ENCODE results near the gene ZFYVE28.

The ZFYVE28 gene

GRCh38 chr4:2457481-2458295 lies 39.2 kb upstream of the ZFYVE28 start:
- no peak overlapping the region for H3K27ac ChIP-seq (ENCODE audit: low read depth, low read length)
- H3K9ac ChIP-seq (ENCODE audit: low read depth, low read length), result no peak overlapping the region
- H3K36me3 ChIP-seq (ENCODE audit: control insufficient read depth, insufficient read depth, low read length), result no peaks in the 10 kb centered on the region
- H3K27me3 ChIP-seq (ENCODE audit: control insufficient read depth, insufficient read depth, low read length), result peaks cover 14% of the 10 kb centered on the region
- no peaks in the 10 kb centered on the region for H3K9me3 ChIP-seq (ENCODE audit: control insufficient read depth, insufficient read depth, low read length)
- no peak overlapping the region for H3K4me3 ChIP-seq (ENCODE audit: low read depth, low read length)
- peaks cover 10% of the 10 kb centered on the region; the same call in 1 of the 2 replicates for H3K4me1 ChIP-seq (ENCODE audit: control insufficient read depth, insufficient read depth, low read length)

- no peaks in the 10 kb centered on the region for H3K36me3 ChIP-seq (ENCODE audit: control insufficient read depth, insufficient read depth, low read length)
- no peaks in the 10 kb centered on the region for H3K4me1 ChIP-seq (ENCODE audit: control insufficient read depth, insufficient read depth, low read length)
- H3K9ac ChIP-seq (ENCODE audit: low read depth, low read length), result no peak overlapping the region
- no peaks in the 10 kb centered on the region for H3K9me3 ChIP-seq (ENCODE audit: control insufficient read depth, insufficient read depth, low read length)
- H3K27me3 ChIP-seq (ENCODE audit: control insufficient read depth, insufficient read depth, low read length), result no peaks in the 10 kb centered on the region
- H3K4me3 ChIP-seq (ENCODE audit: low read depth, low read length), result no peak overlapping the region
- H3K27ac ChIP-seq (ENCODE audit: low read depth, low read length), result no peak overlapping the region
Measured at GRCh38 chr4:2451821-2452785, 33.7 kb upstream of the ZFYVE28 start.

- H3K9ac ChIP-seq (ENCODE audit: low read depth, low read length), result no peak overlapping the region
- H3K9me3 ChIP-seq (ENCODE audit: control insufficient read depth, insufficient read depth, low read length), result no peaks in the 10 kb centered on the region
- no peaks in the 10 kb centered on the region for H3K4me1 ChIP-seq (ENCODE audit: control insufficient read depth, insufficient read depth, low read length)
- no peak overlapping the region for H3K4me3 ChIP-seq (ENCODE audit: low read depth, low read length)
- no peak overlapping the region for H3K27ac ChIP-seq (ENCODE audit: low read depth, low read length)
- no peaks in the 10 kb centered on the region for H3K36me3 ChIP-seq (ENCODE audit: control insufficient read depth, insufficient read depth, low read length)
- no peaks in the 10 kb centered on the region for H3K27me3 ChIP-seq (ENCODE audit: control insufficient read depth, insufficient read depth, low read length)
Measured at GRCh38 chr4:2451036-2451520, 32.6 kb upstream of the ZFYVE28 start.

GRCh38 chr4:2450394-2451035 lies 32.1 kb upstream of the ZFYVE28 start:
- Histone ChIP-seq H3K9ac (ENCODE audit: low read depth, low read length) (no peak overlapping the region), H3K36me3 (ENCODE audit: control insufficient read depth, insufficient read depth, low read length) (no peaks in the 10 kb centered on the region), H3K4me3 (ENCODE audit: low read depth, low read length) (no peak overlapping the region), H3K27ac (ENCODE audit: low read depth, low read length) (no peak overlapping the region), H3K9me3 (ENCODE audit: control insufficient read depth, insufficient read depth, low read length) (no peaks in the 10 kb centered on the region), H3K4me1 (ENCODE audit: control insufficient read depth, insufficient read depth, low read length) (no peaks in the 10 kb centered on the region), H3K27me3 (ENCODE audit: control insufficient read depth, insufficient read depth, low read length) (no peaks in the 10 kb centered on the region)

GRCh38 chr4:2449511-2450392 lies 31.3 kb upstream of the ZFYVE28 start:
- Histone ChIP-seq H3K9ac (ENCODE audit: low read depth, low read length) (no peak overlapping the region), H3K9me3 (ENCODE audit: control insufficient read depth, insufficient read depth, low read length) (no peaks in the 10 kb centered on the region), H3K4me1 (ENCODE audit: control insufficient read depth, insufficient read depth, low read length) (no peaks in the 10 kb centered on the region), H3K27ac (ENCODE audit: low read depth, low read length) (no peak overlapping the region), H3K27me3 (ENCODE audit: control insufficient read depth, insufficient read depth, low read length) (no peaks in the 10 kb centered on the region), H3K4me3 (ENCODE audit: low read depth, low read length) (no peak overlapping the region), H3K36me3 (ENCODE audit: control insufficient read depth, insufficient read depth, low read length) (no peaks in the 10 kb centered on the region)

- H3K27ac ChIP-seq (ENCODE audit: low read depth, low read length), result no peak overlapping the region
- H3K36me3 ChIP-seq (ENCODE audit: control insufficient read depth, insufficient read depth, low read length), result no peaks in the 10 kb centered on the region
- H3K4me3 ChIP-seq (ENCODE audit: low read depth, low read length), result no peak overlapping the region
- H3K27me3 ChIP-seq (ENCODE audit: control insufficient read depth, insufficient read depth, low read length), result no peaks in the 10 kb centered on the region
- H3K9ac ChIP-seq (ENCODE audit: low read depth, low read length), result no peak overlapping the region
- H3K4me1 ChIP-seq (ENCODE audit: control insufficient read depth, insufficient read depth, low read length), result no peaks in the 10 kb centered on the region
- H3K9me3 ChIP-seq (ENCODE audit: control insufficient read depth, insufficient read depth, low read length), result no peaks in the 10 kb centered on the region
Measured at GRCh38 chr4:2449051-2449450, 30.6 kb upstream of the ZFYVE28 start.

- Histone ChIP-seq H3K36me3 (ENCODE audit: control insufficient read depth, insufficient read depth, low read length) (no peaks in the 10 kb centered on the region), H3K4me1 (ENCODE audit: control insufficient read depth, insufficient read depth, low read length) (no peaks in the 10 kb centered on the region), H3K27ac (ENCODE audit: low read depth, low read length) (no peak overlapping the region), H3K27me3 (ENCODE audit: control insufficient read depth, insufficient read depth, low read length) (no peaks in the 10 kb centered on the region), H3K9ac (ENCODE audit: low read depth, low read length) (no peak overlapping the region), H3K4me3 (ENCODE audit: low read depth, low read length) (no peak overlapping the region), H3K9me3 (ENCODE audit: control insufficient read depth, insufficient read depth, low read length) (no peaks in the 10 kb centered on the region)
Measured at GRCh38 chr4:2448589-2448988, 30.1 kb upstream of the ZFYVE28 start.

GRCh38 chr4:2446656-2447564 lies 28.5 kb upstream of the ZFYVE28 start:
- Histone ChIP-seq H3K36me3 (ENCODE audit: control insufficient read depth, insufficient read depth, low read length) (no peaks in the 10 kb centered on the region), H3K4me1 (ENCODE audit: control insufficient read depth, insufficient read depth, low read length) (no peaks in the 10 kb centered on the region), H3K9me3 (ENCODE audit: control insufficient read depth, insufficient read depth, low read length) (no peaks in the 10 kb centered on the region), H3K4me3 (ENCODE audit: low read depth, low read length) (no peak overlapping the region), H3K27me3 (ENCODE audit: control insufficient read depth, insufficient read depth, low read length) (no peaks in the 10 kb centered on the region), H3K9ac (ENCODE audit: low read depth, low read length) (no peak overlapping the region), H3K27ac (ENCODE audit: low read depth, low read length) (no peak overlapping the region)

- Histone ChIP-seq H3K4me1 (ENCODE audit: control insufficient read depth, insufficient read depth, low read length) (no peaks in the 10 kb centered on the region), H3K36me3 (ENCODE audit: control insufficient read depth, insufficient read depth, low read length) (no peaks in the 10 kb centered on the region), H3K9me3 (ENCODE audit: control insufficient read depth, insufficient read depth, low read length) (no peaks in the 10 kb centered on the region), H3K9ac (ENCODE audit: low read depth, low read length) (no peak overlapping the region), H3K27me3 (ENCODE audit: control insufficient read depth, insufficient read depth, low read length) (no peaks in the 10 kb centered on the region), H3K27ac (ENCODE audit: low read depth, low read length) (no peak overlapping the region), H3K4me3 (ENCODE audit: low read depth, low read length) (no peak overlapping the region)
Measured at GRCh38 chr4:2445571-2445970, 27.1 kb upstream of the ZFYVE28 start.
